SIG-M5 treated with dmso at 0.1 percent for 504 hours (cell line): ENCODE measurements around the gene CADM2.
"Not testable (repeated sequence)": the region's sequence is repeated elsewhere in the genome, so short reads cannot be mapped to it uniquely, and the experiment has no call there.

Experiments
- DNase-seq: peaks from one replicate; lab custom pipeline; 2025; ENCODE audit not compliant: unreplicated experiment; lab: John Stamatoyannopoulos, UW

CADM2 gene

GRCh38 chr3:85074003-85074402 lies 115.2 kb downstream of the CADM2 start:
- no peak for DNase-seq

GRCh38 chr3:85075663-85076062 lies 116.9 kb downstream of the CADM2 start:
- DNase-seq = no peak

DNA sequence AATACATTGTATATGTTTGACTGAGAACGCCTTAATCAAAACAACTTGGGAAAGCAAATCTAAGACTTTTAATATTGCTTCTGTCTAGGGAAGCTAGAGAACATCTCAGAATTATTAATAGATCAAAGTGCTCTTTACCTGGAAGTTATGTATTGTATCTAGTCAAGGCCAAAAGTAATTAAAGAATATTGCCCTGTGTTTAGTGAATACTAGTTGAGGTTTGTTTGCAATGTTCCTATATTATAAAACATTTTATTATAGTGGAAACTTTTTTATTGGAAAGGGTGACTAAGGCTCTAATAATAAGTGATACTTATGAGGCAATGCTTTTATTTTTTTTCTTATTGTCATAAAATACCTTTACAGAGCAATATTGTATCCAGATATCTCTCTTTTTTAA lies 118.2 kb downstream of the CADM2 start:
- no peak for DNase-seq

GRCh38 chr3:85081191-85081906 lies 122.6 kb downstream of the CADM2 start:
- DNase-seq = no peak

GRCh38 chr3:85090495-85090894 lies 131.7 kb downstream of the CADM2 start:
- DNase-seq = no peak

DNA sequence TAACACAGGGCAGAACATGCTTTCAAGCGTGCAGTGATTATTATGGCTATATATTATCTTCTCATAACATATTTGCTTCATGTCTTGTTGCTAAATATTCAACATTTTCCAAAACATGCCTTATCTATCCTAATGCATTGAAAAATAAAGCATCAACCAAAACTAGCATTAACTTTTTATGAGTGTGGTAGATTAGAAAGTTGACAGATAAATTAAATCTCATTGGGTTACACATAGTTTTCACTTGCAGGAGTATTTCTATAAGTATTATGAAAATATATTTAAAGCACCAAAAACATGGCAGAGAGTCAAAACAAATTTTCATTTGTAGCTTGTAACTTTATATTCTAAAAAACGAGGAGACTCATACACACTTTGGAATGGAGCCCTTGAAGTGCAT lies 141.5 kb downstream of the CADM2 start:
- DNase-seq = no peak

DNA sequence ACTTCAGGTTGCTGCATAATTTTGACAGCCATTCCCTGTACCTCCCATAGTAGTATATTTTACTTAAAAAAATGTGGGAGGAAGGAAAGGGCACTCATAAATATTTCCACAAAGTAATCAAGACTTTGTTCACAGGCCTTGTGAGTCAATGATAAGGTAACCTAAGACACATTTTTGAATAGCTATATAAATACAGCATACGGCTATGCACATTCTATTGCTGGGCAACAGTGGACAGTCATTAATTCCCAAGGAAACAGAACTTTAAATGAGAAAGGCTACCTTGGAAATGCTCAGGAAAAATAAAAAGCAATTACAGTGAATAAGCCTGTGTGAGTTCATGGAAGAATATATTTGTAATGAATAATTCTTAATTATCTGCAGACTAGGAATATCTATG lies 144.0 kb downstream of the CADM2 start:
- DNase-seq = no peak

GRCh38 chr3:85110393-85110792 lies 151.6 kb downstream of the CADM2 start:
- DNase-seq = no peak

- DNase-seq = no peak
These were observed 162.1 kb downstream of the CADM2 start for GRCh38 chr3:85120879-85121278.

GRCh38 chr3:85132864-85133263 lies 174.1 kb downstream of the CADM2 start:
- not testable (repeated sequence) for DNase-seq

DNA sequence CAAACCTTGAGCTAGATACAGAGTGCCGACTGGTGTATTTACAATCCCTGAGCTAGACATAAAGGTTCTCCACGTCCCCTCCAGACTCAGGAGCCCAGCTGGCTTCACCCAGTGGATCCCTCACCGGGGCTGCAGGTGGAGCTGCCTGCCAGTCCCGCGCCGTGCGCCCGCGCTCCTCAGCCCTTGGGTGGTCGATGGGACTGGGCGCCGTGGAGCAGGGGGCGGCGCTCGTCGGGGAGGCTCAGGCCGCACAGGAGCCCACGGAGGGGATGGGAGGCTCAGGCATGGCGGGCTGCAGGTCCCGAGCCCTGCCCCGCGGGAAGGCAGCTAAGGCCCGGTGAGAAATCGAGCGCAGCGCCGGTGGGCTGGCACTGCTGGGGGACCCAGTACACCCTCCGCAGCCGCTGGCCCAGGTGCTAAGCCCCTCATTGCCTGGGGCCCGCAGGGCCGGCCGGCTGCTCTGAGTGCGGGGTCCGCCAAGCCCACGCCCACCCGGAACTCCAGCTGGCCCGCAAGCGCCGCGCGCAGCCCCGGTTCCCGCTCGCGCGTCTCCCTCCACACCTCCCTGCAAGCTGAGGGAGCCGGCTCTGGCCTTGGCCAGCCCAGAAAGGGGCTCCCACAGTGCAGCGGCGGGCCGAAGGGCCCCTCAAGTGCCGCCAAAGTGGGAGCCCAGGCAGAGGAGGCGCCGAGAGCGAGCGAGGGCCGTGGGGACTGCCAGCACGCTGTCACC lies 175.1 kb downstream of the CADM2 start:
- DNase-seq = not testable (repeated sequence)

DNA sequence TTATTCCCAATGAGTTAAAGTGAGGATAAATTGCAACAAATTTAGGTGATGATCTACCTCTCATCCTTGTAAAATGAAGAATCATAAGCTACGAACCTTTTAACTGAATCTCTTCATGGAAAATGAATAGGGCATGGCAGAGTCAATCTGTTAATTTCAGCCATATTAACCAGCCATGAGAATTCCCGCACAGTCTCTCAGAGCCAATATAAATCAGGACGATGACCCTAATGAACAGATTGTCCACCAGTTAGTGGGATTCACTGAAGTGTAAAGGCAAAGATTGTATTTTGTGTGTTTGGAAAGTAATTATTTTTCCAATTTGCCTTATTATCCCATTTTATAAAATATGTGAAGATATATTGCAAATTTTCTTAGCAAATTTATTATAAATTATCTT lies 183.8 kb downstream of the CADM2 start:
- no peak for DNase-seq

DNA sequence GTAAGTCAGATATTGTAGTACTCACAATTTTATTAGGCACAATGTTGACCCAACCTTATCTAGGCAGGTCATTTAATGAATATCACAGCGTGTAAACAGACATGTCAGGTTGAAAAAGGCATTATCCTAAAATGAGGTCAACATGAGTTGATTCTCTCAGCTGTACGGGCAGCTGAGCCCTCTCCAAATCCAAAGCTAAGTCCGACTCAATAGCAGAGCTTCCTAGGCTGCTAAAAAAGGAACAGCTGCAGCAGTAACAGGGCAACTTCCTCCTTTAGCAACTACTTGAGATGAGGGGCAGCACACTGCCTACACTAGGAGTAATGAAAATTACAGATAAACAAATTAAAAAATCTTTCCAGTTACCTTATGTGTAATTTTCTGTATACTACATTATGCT lies 189.2 kb downstream of the CADM2 start:
- peak; percentile 67 for DNase-seq

DNA sequence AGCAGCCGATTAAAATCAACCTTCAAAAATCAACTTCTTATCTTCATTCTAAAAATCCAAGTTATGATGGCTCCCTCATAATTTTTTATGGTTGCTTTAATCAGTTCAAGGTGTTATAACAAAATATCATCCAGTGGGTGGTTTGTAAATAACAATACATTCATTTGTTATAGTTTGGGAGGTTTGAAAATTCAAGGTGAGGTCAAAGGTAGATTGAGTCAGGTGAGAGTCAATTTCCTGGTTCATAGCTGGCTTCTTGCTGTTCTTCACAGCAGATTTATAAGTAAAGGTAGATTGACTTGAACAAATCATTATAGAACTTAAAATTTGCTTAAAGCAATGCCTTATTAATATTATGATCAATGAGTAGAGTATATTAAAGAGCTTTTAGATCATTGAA lies 192.8 kb downstream of the CADM2 start:
- DNase-seq = no peak

DNA sequence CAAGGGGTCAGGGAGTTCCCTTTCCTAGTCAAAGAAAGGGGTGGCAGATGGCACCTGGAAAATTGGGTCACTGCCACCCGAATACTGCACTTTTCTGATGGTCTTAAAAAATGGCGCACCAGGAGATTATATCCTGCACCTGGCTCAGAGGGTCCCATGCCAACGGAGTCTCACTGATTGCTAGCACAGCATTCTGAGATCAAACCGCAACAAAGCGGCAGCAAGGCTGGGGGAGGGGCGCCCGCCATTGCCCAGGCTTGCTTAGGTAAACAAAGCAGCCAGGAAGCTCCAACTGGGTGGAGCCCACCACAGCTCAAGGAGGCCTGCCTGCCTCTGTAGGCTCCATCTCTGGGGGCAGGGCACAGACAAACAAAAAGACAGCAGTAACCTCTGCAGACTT lies 194.5 kb downstream of the CADM2 start:
- not testable (repeated sequence) for DNase-seq

- no peak for DNase-seq
These were observed 200.6 kb downstream of the CADM2 start for GRCh38 chr3:85159376-85159775.

DNA sequence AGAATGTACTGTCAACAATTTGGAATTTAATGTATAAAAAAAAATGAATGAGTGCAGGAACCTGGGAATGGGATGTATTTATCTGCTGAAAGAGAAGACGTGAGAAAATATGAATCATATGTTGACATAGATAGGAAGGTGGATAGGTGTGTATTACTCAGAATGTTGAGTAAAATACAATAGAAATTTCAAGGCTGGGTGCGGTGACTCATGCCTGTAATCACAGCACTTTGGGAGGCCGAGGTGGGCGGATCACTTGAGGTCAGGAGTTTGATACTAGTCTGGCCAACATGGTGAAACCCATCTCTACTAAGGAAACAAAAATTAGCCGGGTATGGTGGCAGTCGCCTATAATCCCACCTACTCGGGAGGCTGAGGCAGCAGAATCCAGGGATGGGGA lies 202.8 kb downstream of the CADM2 start:
- DNase-seq = no peak

GRCh38 chr3:85162905-85163304 lies 204.1 kb downstream of the CADM2 start:
- no peak for DNase-seq

- no peak for DNase-seq
These were observed 205.6 kb downstream of the CADM2 start for GRCh38 chr3:85164436-85164835.

GRCh38 chr3:85167576-85167975 lies 208.8 kb downstream of the CADM2 start:
- no peak for DNase-seq

DNA sequence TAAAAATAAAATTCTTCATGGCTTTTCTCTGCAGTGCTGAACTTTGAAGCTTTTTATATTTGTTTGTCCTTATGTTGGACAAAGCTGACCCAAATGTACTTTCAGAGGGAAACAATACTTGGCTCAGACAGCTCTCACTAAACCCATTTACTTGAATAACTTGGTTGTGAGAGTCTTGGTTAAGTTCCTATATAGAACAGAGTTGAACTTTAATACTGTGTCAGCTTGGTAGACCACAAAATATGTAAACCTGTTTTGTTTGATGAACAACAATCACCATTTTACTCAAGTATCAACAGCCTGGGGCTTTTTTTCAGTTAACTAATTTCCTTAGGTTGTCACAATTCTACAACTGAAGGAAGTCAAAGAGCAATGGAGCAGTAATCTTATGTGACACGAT lies 211.9 kb downstream of the CADM2 start:
- no peak for DNase-seq

DNA sequence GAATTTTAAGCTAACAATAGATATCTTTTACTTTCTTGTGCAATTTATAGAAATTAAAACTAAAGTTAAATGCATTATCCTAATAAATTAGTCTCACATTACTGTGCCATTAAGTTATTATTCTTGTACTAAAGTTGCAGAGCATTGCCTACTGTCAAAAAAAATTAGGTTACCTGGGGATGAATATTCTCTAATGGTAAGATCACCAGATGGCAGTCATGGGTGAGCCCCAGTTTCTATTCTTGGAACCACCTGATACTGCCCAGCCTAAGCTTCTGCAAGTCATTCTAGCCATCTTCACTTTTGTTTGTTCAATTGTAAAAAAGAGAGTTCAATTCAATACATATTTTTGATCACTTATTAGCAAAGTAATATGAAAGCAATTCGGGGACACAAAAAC lies 213.2 kb downstream of the CADM2 start:
- no peak for DNase-seq

- no peak for DNase-seq
These were observed 218.0 kb downstream of the CADM2 start for GRCh38 chr3:85176799-85177198.
